ENCODE measurements around the gene MYL3. TPM values are rescaled to one million over a fixed set of nuclear protein-coding genes. Genes with fewer than 3 reads are reported as not detected.

The MYL3 gene
- total and polyA plus RNA-seq, 2 experiments from 2014 or later = not detected

GRCh38 chr3:46856576-46857471 lies 6.4 kb downstream of the MYL3 start:
- no peaks in the 10 kb centered on the region for H3K9me3 ChIP-seq (ENCODE audit: low read depth)
- in situ Hi-C loops (cut with MboI) = no loop called here
- no peak for TF ChIP-seq EZH2 (IDR thresholded peaks at IDR 0.05; ENCODE audit: insufficient read depth, poor library complexity, severe bottlenecking)
- TF ChIP-seq EZH2phosphoT487 (IDR thresholded peaks at IDR 0.05; ENCODE audit: insufficient read depth, low read depth) = no peak
- H3K4me1 ChIP-seq (ENCODE audit: insufficient read depth) = no peaks in the 10 kb centered on the region
- H3K9me2 ChIP-seq (ENCODE audit: insufficient read depth) = no peaks in the 10 kb centered on the region
- H3K79me2 ChIP-seq (ENCODE audit: insufficient read depth) = no peaks in the 10 kb centered on the region
- H4K20me1 ChIP-seq (ENCODE audit: insufficient read depth) = no peaks in the 10 kb centered on the region
- H3K9ac ChIP-seq = no peak overlapping the region
- WGBS, 2 experiments (ENCODE audit: low coverage in 1 of 2, low lambda C conversion rate in 2 of 2, missing lambda C conversion rate in 2 of 2) = 74 to 77% methylated on average over 17 of the region's 17 CpGs
- H3K27me3 ChIP-seq (replicated peaks; ENCODE audit: insufficient read depth) = 0 out of 2 replicates have a peak, but pooled peaks cover 5% of the 10 kb centered on the region
- DNase-seq = no peak
- no peak overlapping the region for H3K27ac ChIP-seq
- no peaks in the 10 kb centered on the region for H3F3A ChIP-seq (ENCODE audit: insufficient read depth)
- H3K36me3 ChIP-seq (ENCODE audit: low read depth) = no peaks in the 10 kb centered on the region
- no peak overlapping the region for H3K4me2 ChIP-seq (ENCODE audit: unreplicated experiment)
- H2AFZ ChIP-seq = no peak overlapping the region
- H3K4me3 ChIP-seq = no peak overlapping the region

- H3K4me2 ChIP-seq (ENCODE audit: unreplicated experiment) = no peak overlapping the region
- no peaks in the 10 kb centered on the region for H3K4me1 ChIP-seq (ENCODE audit: insufficient read depth)
- no peak overlapping the region for H2AFZ ChIP-seq
- TF ChIP-seq EZH2 (IDR thresholded peaks at IDR 0.05; ENCODE audit: insufficient read depth, poor library complexity, severe bottlenecking) = no peak
- no peak for TF ChIP-seq EZH2phosphoT487 (IDR thresholded peaks at IDR 0.05; ENCODE audit: insufficient read depth, low read depth)
- H3K4me3 ChIP-seq = no peak overlapping the region
- H3K9ac ChIP-seq = no peak overlapping the region
- no peaks in the 10 kb centered on the region for H3K79me2 ChIP-seq (ENCODE audit: insufficient read depth)
- 0 out of 2 replicates have a peak, but pooled peaks cover 5% of the 10 kb centered on the region for H3K27me3 ChIP-seq (replicated peaks; ENCODE audit: insufficient read depth)
- no peak overlapping the region for H3K27ac ChIP-seq
- in situ Hi-C loops (cut with MboI) = no loop called here
- no peaks in the 10 kb centered on the region for H3F3A ChIP-seq (ENCODE audit: insufficient read depth)
- H4K20me1 ChIP-seq (ENCODE audit: insufficient read depth) = no peaks in the 10 kb centered on the region
- no peaks in the 10 kb centered on the region for H3K36me3 ChIP-seq (ENCODE audit: low read depth)
- H3K9me2 ChIP-seq (ENCODE audit: insufficient read depth) = no peaks in the 10 kb centered on the region
- H3K9me3 ChIP-seq (ENCODE audit: low read depth) = no peaks in the 10 kb centered on the region
- no peak for DNase-seq
- WGBS, 2 experiments (ENCODE audit: low coverage in 1 of 2, low lambda C conversion rate in 2 of 2, missing lambda C conversion rate in 2 of 2) = 59 to 60% methylated on average over 5 of the region's 5 CpGs
Measured at GRCh38 chr3:46854555-46854991, 8.7 kb downstream of the MYL3 start.

- Histone ChIP-seq H3K9me2 (ENCODE audit: insufficient read depth) (no peaks in the 10 kb centered on the region), H3K4me1 (ENCODE audit: insufficient read depth) (no peaks in the 10 kb centered on the region), H2AFZ (no peak overlapping the region), H3K4me2 (ENCODE audit: unreplicated experiment) (no peak overlapping the region), H3K27ac (no peak overlapping the region), H3K9ac (no peak overlapping the region), H3K4me3 (no peak overlapping the region), H3K9me3 (ENCODE audit: low read depth) (no peaks in the 10 kb centered on the region), H3K79me2 (ENCODE audit: insufficient read depth) (no peaks in the 10 kb centered on the region), H4K20me1 (ENCODE audit: insufficient read depth) (no peaks in the 10 kb centered on the region), H3K36me3 (ENCODE audit: low read depth) (no peaks in the 10 kb centered on the region), H3F3A (ENCODE audit: insufficient read depth) (no peaks in the 10 kb centered on the region), H3K27me3 (replicated peaks; ENCODE audit: insufficient read depth) (0 out of 2 replicates have a peak, but pooled peaks cover 5% of the 10 kb centered on the region)
- TF ChIP-seq EZH2 (IDR thresholded peaks at IDR 0.05; ENCODE audit: insufficient read depth, poor library complexity, severe bottlenecking) (no peak), EZH2phosphoT487 (IDR thresholded peaks at IDR 0.05; ENCODE audit: insufficient read depth, low read depth) (no peak)
- DNase-seq = no peak
- in situ Hi-C loops (cut with MboI) = no loop called here
- WGBS, 2 experiments (ENCODE audit: low coverage in 1 of 2, low lambda C conversion rate in 2 of 2, missing lambda C conversion rate in 2 of 2) = 81 to 83% methylated on average over 15 of the region's 15 CpGs
Measured at GRCh38 chr3:46853441-46854415, 9.5 kb downstream of the MYL3 start.

GRCh38 chr3:46852839-46853355 lies 10.3 kb downstream of the MYL3 start:
- Histone ChIP-seq H3K9ac (no peak overlapping the region), H3K9me3 (ENCODE audit: low read depth) (no peaks in the 10 kb centered on the region), H3F3A (ENCODE audit: insufficient read depth) (no peaks in the 10 kb centered on the region), H3K9me2 (ENCODE audit: insufficient read depth) (no peaks in the 10 kb centered on the region), H2AFZ (no peak overlapping the region), H3K27ac (no peak overlapping the region), H3K27me3 (replicated peaks; ENCODE audit: insufficient read depth) (0 out of 2 replicates have a peak, but pooled peaks cover 5% of the 10 kb centered on the region), H3K4me3 (no peak overlapping the region), H3K36me3 (ENCODE audit: low read depth) (no peaks in the 10 kb centered on the region), H3K4me1 (ENCODE audit: insufficient read depth) (no peaks in the 10 kb centered on the region), H4K20me1 (ENCODE audit: insufficient read depth) (no peaks in the 10 kb centered on the region), H3K79me2 (ENCODE audit: insufficient read depth) (no peaks in the 10 kb centered on the region), H3K4me2 (ENCODE audit: unreplicated experiment) (no peak overlapping the region)
- TF ChIP-seq EZH2phosphoT487 (IDR thresholded peaks at IDR 0.05; ENCODE audit: insufficient read depth, low read depth) (no peak), EZH2 (IDR thresholded peaks at IDR 0.05; ENCODE audit: insufficient read depth, poor library complexity, severe bottlenecking) (no peak)
- in situ Hi-C loops (cut with MboI) = no loop called here
- 88 to 100% methylated on average over 1 to 2 of the region's 2 CpGs for WGBS, 2 experiments (ENCODE audit: low coverage in 1 of 2, low lambda C conversion rate in 2 of 2, missing lambda C conversion rate in 2 of 2)
- DNase-seq = no peak

Measured in GM23248 (cell line).